ENCODE results near the gene CYSRT1.

DNA sequence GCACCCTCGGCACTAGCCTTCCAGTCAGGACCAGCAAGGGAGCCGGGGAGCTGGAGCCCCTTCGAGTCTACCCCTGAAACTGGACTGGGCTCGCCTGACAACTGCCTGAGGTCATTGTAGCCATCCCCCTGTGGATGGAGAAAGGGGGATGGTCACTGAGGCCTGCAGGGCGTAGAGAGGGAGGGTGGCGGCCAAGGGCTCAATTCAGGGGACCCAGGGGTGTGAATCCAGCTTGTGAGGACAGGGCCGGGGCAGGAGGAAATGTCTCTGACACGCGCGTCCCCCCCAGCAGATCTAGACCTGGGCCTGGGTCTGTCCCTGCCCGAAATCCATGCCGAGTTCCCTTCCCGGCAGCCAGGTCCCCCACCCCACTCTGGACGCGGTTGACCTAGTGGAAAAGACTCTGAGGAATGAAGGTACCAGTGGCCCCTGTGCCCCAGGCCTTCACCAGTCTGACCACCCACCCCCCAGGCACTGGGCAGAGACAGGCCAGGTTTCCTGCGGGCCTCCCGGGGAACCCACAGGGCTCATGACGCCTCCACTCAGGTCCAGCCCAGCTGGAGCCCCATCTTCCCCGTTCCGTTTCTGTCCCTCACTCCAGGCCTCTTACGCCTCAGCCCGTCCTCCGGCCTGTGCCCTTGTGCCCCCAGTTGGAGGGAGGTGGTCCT is 6.5 kb downstream of the CYSRT1 start:
- TF ChIP-seq, protein P1, sequence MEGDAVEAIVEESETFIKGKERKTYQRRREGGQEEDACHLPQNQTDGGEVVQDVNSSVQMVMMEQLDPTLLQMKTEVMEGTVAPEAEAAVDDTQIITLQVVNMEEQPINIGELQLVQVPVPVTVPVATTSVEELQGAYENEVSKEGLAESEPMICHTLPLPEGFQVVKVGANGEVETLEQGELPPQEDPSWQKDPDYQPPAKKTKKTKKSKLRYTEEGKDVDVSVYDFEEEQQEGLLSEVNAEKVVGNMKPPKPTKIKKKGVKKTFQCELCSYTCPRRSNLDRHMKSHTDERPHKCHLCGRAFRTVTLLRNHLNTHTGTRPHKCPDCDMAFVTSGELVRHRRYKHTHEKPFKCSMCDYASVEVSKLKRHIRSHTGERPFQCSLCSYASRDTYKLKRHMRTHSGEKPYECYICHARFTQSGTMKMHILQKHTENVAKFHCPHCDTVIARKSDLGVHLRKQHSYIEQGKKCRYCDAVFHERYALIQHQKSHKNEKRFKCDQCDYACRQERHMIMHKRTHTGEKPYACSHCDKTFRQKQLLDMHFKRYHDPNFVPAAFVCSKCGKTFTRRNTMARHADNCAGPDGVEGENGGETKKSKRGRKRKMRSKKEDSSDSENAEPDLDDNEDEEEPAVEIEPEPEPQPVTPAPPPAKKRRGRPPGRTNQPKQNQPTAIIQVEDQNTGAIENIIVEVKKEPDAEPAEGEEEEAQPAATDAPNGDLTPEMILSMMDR (IDR thresholded peaks at IDR 0.05) = no peak
- TF ChIP-seq EZH2 (IDR thresholded peaks at IDR 0.05) = no peak

All from neural progenitor cell (in vitro differentiated cells).